ENCODE data around the gene SEPSECS.

The SEPSECS gene

GRCh38 chr4:25159837-25160713 is at the start of gene SEPSECS:
SEPSECS (minus strand) TSS chr4:25160449; CDS start chr4:25160369, 80 bp downstream.
- peak within 1 kb of the TSS; percentile 63 to 96 (median 84) for H3K4me3 ChIP-seq
- H3K27ac ChIP-seq = peak within 1 kb of the TSS; percentile 78 to 99 (median 95)

GRCh38 chr4:25209702-25210101 is 49.5 kb upstream of the SEPSECS start:
- no peak overlapping the region for H3K4me3 ChIP-seq

GRCh38 chr4:25207997-25208396 is 47.7 kb upstream of the SEPSECS start:
- H3K27ac ChIP-seq = no peak overlapping the region
- no peak overlapping the region for H3K4me3 ChIP-seq

More at GRCh38 chr4:25209702-25210101, 49.5 kb upstream of the SEPSECS start:
- H3K27ac ChIP-seq = no peak overlapping the region

DNA sequence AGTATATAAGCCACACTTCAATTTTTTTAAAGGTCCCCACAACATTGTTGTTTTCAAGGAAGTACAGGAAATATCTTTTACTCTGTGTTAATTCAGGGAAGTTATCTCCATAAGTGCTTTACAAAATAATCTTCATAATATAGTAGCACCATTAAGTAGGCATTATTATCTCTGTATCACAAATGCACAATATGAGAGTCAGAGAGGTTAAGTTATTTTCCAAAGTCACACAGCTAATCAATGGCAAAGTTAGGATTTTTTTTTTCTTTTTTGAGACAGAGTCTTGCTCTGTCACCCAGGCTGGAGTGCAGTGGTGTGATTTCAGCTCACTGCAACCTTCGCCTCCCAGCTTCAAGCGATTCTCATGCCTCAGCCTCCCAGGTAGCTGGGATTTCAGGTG is 38.5 kb upstream of the SEPSECS start:
- H3K27ac ChIP-seq = no peak overlapping the region

DNA sequence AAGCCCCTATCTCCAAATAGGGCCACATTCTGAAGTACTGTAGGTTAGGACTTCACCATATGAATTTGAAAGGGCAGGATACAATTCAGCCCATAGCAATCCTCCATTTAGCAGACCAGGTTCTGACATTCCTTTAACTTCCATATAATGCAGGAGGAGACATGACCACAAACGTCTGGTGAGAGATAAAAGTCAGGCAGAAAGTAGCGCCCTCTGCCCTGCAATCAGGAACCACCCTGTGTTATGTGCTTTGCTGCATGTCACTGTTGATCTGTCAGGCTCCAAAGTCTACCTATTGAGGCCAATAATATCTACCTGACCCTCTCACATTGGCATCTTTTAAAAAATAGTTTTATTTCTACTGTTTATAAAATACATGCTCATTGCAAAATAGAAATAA is 30.2 kb upstream of the SEPSECS start:
- no peak overlapping the region for H3K27ac ChIP-seq
- H3K4me3 ChIP-seq = no peak overlapping the region

More for the DNA sequence above, 38.5 kb upstream of the SEPSECS start:
- no peak overlapping the region for H3K4me3 ChIP-seq

GRCh38 chr4:25184056-25184455 is 23.8 kb upstream of the SEPSECS start:
- Histone ChIP-seq H3K27ac (no peak overlapping the region), H3K4me3 (no peak overlapping the region)

GRCh38 chr4:25182937-25183336 is 22.7 kb upstream of the SEPSECS start:
- no peak overlapping the region for H3K4me3 ChIP-seq
- no peak overlapping the region for H3K27ac ChIP-seq

- Histone ChIP-seq H3K4me3 (no peak overlapping the region), H3K27ac (no peak overlapping the region)
These were observed 20.4 kb upstream of the SEPSECS start for GRCh38 chr4:25180524-25181131.

DNA sequence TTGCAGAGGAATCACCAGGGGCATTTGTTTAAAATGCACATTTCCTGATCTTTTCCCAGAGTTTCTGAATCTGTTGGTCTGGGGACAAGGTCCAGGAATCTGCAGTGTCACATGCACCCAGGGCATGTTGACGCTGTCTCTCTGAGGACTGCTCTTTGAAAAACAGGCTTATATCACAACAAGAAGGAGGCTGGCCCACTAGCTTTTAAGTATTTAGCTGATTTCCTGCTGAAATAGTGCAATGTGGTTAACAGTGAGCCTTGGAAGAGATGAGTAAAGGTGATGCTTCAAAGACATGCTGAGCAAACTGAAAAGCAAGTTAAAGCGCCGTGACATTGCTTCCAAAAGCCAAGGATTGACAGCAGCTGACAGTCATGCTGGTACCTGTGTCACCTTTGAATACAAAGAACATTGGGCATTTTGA is 18.6 kb upstream of the SEPSECS start:
- Histone ChIP-seq H3K27ac (no peak overlapping the region), H3K4me3 (no peak overlapping the region)

- Histone ChIP-seq H3K27ac (no peak overlapping the region), H3K4me3 (no peak overlapping the region)
These were observed 16.9 kb upstream of the SEPSECS start for GRCh38 chr4:25177147-25177546.

GRCh38 chr4:25174674-25175073 is 14.4 kb upstream of the SEPSECS start:
- no peak overlapping the region for H3K4me3 ChIP-seq
- peak overlapping the region in 4 of 21 experiments; percentile 33 to 75 (median 54) for H3K27ac ChIP-seq

DNA sequence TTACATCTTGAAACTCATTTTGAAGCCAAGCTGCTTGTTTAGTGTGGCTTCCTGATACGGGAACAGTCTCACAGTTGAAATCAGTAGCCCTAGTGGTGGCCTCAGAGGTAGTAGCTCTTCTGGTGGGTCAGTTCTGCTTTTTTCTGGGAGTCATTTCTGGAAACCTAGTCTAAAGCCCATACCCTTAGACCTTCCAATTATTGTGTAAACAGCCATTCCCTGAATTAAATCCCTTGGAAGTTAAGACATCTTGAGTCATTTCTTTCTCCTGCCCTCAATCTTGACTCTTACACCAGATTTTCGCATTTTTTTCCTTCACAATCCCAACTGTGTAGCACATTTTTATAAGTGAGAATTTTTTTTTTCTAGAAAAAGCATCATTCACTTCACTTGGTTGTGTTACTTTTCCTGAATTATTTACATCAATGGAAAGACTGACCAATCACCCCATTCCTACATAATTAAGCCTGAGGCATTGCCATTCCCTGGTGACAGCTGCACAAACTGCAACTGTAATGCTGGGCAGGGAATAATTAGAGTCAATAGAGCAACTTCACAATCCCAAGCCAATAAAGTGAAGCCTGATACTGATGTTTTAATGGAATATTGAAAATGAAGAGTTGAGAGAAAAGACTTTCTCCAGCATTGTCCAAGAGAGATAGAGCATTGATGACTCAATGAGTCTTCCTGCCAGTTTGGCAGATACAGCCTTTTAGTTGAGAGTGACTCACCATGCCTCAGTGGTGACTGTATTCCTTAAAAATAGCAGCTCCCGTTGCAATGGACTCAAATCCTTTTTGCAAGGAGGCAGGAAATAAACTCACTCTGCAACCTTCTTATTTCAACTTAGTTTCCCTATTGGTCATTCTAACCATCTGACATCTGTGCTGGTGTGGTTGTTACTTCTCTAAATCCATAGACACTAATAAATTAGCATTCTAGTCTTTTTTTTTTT is 13.0 kb upstream of the SEPSECS start:
- Histone ChIP-seq H3K27ac (peak overlapping the region in 14 of 21 experiments; percentile 6 to 75 (median 50)), H3K4me3 (no peak overlapping the region)

DNA sequence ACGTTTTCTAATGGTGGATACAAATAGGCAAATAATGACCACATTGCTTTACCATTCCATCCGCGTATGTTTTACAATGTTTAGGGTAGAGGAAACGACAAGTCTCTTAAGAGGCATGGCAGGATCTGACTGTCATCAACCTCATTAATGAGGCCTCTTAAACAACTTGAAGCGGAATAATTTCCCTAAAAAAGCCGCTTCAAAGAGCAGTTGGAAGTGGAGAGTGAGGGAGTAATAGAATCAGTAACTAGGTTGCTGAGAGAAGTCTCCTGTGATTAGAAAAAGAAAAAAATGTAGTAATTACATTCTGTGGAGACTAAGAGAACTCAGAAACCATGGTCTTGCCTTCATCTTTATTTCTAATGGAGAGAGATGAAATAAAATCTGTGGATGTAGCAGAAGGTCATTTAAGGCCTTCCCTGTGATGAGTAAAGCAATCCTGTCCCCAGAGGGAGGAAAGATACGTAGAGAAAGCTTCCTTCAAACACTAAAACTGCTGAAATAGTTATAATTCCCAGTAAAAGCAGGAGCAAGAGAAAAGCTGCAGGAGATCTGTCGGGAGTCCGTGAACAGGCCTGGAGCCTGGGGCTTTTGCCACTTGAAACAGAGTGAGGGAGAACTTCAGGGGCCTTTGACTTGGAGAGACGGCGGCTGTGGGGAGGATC is 11.1 kb upstream of the SEPSECS start:
- Histone ChIP-seq H3K4me3 (no peak overlapping the region), H3K27ac (peak overlapping the region in 4 of 21 experiments; percentile 22 to 75 (median 48))

DNA sequence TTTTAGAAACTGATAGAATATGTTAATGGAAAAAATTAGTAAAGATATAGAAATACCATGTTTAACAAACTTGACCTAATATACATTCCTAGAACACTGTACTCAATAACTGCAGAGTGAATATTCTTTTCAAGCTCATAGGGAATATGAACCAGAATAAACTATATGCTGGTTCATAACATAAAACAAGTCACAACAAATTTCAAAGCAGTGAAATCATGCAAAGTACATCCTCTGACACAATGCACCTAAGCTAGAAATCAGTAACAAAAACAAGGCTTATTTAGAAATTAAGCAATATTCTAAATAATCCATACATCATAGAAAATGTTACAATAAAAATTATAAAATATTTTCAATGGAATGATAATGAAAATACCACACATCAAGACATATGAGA is 9.2 kb upstream of the SEPSECS start:
- Histone ChIP-seq H3K27ac (no peak overlapping the region), H3K4me3 (no peak overlapping the region)

DNA sequence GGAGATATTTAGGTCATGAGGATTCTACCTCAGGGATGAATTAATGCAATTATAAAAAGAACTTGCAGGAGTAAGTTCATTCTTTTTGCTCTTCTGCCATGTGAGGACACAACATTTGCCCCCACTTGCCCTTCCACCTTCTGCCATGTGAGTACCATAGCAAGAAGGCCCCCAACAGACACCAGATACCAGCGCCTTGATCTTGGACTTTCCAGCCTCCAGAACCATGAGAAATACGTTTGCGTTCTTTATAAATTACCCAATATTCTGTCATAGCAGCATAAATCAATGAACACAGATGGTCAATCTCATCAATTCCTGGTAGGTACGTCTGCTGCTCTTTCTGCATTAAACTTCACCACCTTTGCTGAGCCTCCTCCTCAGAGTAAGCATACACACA is 5.7 kb upstream of the SEPSECS start:
- no peak overlapping the region for H3K27ac ChIP-seq
- H3K4me3 ChIP-seq = no peak overlapping the region

DNA sequence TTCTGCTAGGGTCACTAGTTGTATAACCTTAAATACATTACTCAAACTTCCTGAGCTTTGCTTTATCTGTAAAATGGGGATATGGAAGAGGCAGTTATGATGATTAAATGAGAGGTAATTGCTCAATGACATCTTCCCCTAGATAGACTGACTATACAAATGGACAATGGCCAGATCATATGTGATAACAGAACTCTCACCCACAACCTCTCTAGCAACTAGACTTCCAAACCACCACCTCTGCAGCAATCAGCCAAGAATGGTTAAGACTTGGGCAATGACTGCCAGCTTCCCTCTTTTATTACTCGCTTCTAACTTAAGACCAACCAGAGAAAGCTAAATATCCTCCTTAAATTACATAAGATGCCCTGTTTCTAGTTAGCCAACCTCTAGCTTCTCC is 2.9 kb upstream of the SEPSECS start:
- no peak overlapping the region for H3K27ac ChIP-seq
- H3K4me3 ChIP-seq = no peak overlapping the region

- Histone ChIP-seq H3K27ac (no peak overlapping the region), H3K4me3 (no peak overlapping the region)
These were observed 2.3 kb upstream of the SEPSECS start for GRCh38 chr4:25162566-25162965.

- peak overlapping the region in 20 of 21 experiments; percentile 73 to 99 (median 95) for H3K27ac ChIP-seq
- peak overlapping the region; percentile 63 to 96 (median 84) for H3K4me3 ChIP-seq
These were observed 1.3 kb upstream of the SEPSECS start for GRCh38 chr4:25161593-25161950.
